Neural progenitor cell (in vitro differentiated cells): ENCODE results near the gene SRSF9.

Experiments
- CTCF ChIP-seq: fragments of 200-600 bp; sonication (generic); IDR thresholded peaks from 2 replicates; pipeline ENCODE4 v1.5.1; 2017; ENCODE audit warnings: antibody characterized with exemption, mild to moderate bottlenecking
- EZH2 ChIP-seq: fragments of 200-600 bp; sonication (generic); IDR thresholded peaks from 2 replicates; pipeline ENCODE4 v1.6.1; 2017; ENCODE audit warnings: antibody characterized with exemption, mild to moderate bottlenecking, moderate library complexity

- TF ChIP-seq CTCF (no peak), EZH2 (no peak)
These were observed 21.6 kb downstream of the SRSF9 start for GRCh38 chr12:120447992-120448391.
